ENCODE results near the gene EPYC.

EPYC gene

GRCh38 chr12:90974286-90974685 is 30.5 kb downstream of the EPYC start:
- no peak for DNase-seq (ENCODE audit: low spot score)
- Histone ChIP-seq H3K18ac (ENCODE audit: low read length) (no peak overlapping the region), H4K8ac (ENCODE audit: low read depth, low read length) (no peak overlapping the region), H3K79me1 (ENCODE audit: low read depth, low read length) (no peaks in the 10 kb centered on the region), H3K9ac (ENCODE audit: low read depth, low read length, poor library complexity) (no peak overlapping the region), H2AK5ac (ENCODE audit: low read depth, low read length) (no peak overlapping the region), H2AFZ (ENCODE audit: low read length) (no peak overlapping the region), H3K4me1 (ENCODE audit: control insufficient read depth in 2 of 2, insufficient read depth in 1 of 2, low read depth in 1 of 2, low read length in 2 of 2) (no peaks in the 10 kb centered on the region), H3K4me2 (ENCODE audit: insufficient read depth, low read length, poor library complexity, severe bottlenecking) (no peak overlapping the region), H3K14ac (ENCODE audit: low read length) (no peak overlapping the region), H3K23ac (ENCODE audit: low read depth, low read length, poor library complexity) (no peak overlapping the region), H2BK5ac (ENCODE audit: low read length) (no peak overlapping the region), H3K9me3 (replicated peaks in 1 of 2; ENCODE audit: control insufficient read depth in 2 of 2, insufficient read depth in 1 of 2, low read depth in 1 of 2, low read length in 2 of 2) (no peaks in the 10 kb centered on the region), H2BK12ac (ENCODE audit: low read length) (no peak overlapping the region), H3K4ac (ENCODE audit: low read length) (no peak overlapping the region), H3K4me3 (ENCODE audit: low read length in 2 of 2) (no peak overlapping the region), H3K36me3 (replicated peaks in 1 of 2; ENCODE audit: control insufficient read depth in 2 of 2, insufficient read depth in 2 of 2, low read length in 2 of 2) (no peaks in the 10 kb centered on the region), H3K27ac (replicated peaks; ENCODE audit: low read length) (no peak overlapping the region), H2BK120ac (ENCODE audit: low read depth, low read length) (no peak overlapping the region), H2BK15ac (ENCODE audit: low read length) (no peak overlapping the region), H4K91ac (ENCODE audit: low read depth, low read length, poor library complexity) (no peak overlapping the region), H3K27me3 (ENCODE audit: control insufficient read depth in 3 of 3, insufficient read depth in 3 of 3, low read depth in 1 of 3, low read length in 3 of 3) (no peaks in the 10 kb centered on the region)

GRCh38 chr12:90972226-90972625 is 32.5 kb downstream of the EPYC start:
- Histone ChIP-seq H3K9me3 (replicated peaks in 1 of 2; ENCODE audit: control insufficient read depth in 2 of 2, insufficient read depth in 1 of 2, low read depth in 1 of 2, low read length in 2 of 2) (no peaks in the 10 kb centered on the region), H3K4ac (ENCODE audit: low read length) (no peak overlapping the region), H2BK15ac (ENCODE audit: low read length) (no peak overlapping the region), H3K23ac (ENCODE audit: low read depth, low read length, poor library complexity) (no peak overlapping the region), H2AFZ (ENCODE audit: low read length) (no peak overlapping the region), H3K18ac (ENCODE audit: low read length) (no peak overlapping the region), H3K27me3 (ENCODE audit: control insufficient read depth in 3 of 3, insufficient read depth in 3 of 3, low read depth in 1 of 3, low read length in 3 of 3) (no peaks in the 10 kb centered on the region), H3K4me3 (ENCODE audit: low read length in 2 of 2) (no peak overlapping the region), H4K91ac (ENCODE audit: low read depth, low read length, poor library complexity) (no peak overlapping the region), H3K4me2 (ENCODE audit: insufficient read depth, low read length, poor library complexity, severe bottlenecking) (no peak overlapping the region), H2BK5ac (ENCODE audit: low read length) (no peak overlapping the region), H2BK120ac (ENCODE audit: low read depth, low read length) (no peak overlapping the region), H3K14ac (ENCODE audit: low read length) (no peak overlapping the region), H4K8ac (ENCODE audit: low read depth, low read length) (no peak overlapping the region), H3K36me3 (replicated peaks in 1 of 2; ENCODE audit: control insufficient read depth in 2 of 2, insufficient read depth in 2 of 2, low read length in 2 of 2) (no peaks in the 10 kb centered on the region), H3K27ac (replicated peaks; ENCODE audit: low read length) (no peak overlapping the region), H3K9ac (ENCODE audit: low read depth, low read length, poor library complexity) (no peak overlapping the region), H2BK12ac (ENCODE audit: low read length) (no peak overlapping the region), H3K4me1 (ENCODE audit: control insufficient read depth in 2 of 2, insufficient read depth in 1 of 2, low read depth in 1 of 2, low read length in 2 of 2) (no peaks in the 10 kb centered on the region), H2AK5ac (ENCODE audit: low read depth, low read length) (no peak overlapping the region), H3K79me1 (ENCODE audit: low read depth, low read length) (no peaks in the 10 kb centered on the region)
- no peak for DNase-seq (ENCODE audit: low spot score)

- Histone ChIP-seq H2AK5ac (ENCODE audit: low read depth, low read length) (no peak overlapping the region), H3K14ac (ENCODE audit: low read length) (no peak overlapping the region), H4K8ac (ENCODE audit: low read depth, low read length) (no peak overlapping the region), H3K23ac (ENCODE audit: low read depth, low read length, poor library complexity) (no peak overlapping the region), H3K4me1 (ENCODE audit: control insufficient read depth in 2 of 2, insufficient read depth in 1 of 2, low read depth in 1 of 2, low read length in 2 of 2) (no peaks in the 10 kb centered on the region), H2AFZ (ENCODE audit: low read length) (peak overlapping the region; percentile 7), H4K91ac (ENCODE audit: low read depth, low read length, poor library complexity) (no peak overlapping the region), H3K18ac (ENCODE audit: low read length) (no peak overlapping the region), H3K27ac (replicated peaks; ENCODE audit: low read length) (no peak overlapping the region), H2BK12ac (ENCODE audit: low read length) (no peak overlapping the region), H3K79me1 (ENCODE audit: low read depth, low read length) (no peaks in the 10 kb centered on the region), H2BK120ac (ENCODE audit: low read depth, low read length) (no peak overlapping the region), H3K27me3 (ENCODE audit: control insufficient read depth in 3 of 3, insufficient read depth in 3 of 3, low read depth in 1 of 3, low read length in 3 of 3) (no peaks in the 10 kb centered on the region), H3K4ac (ENCODE audit: low read length) (no peak overlapping the region), H2BK5ac (ENCODE audit: low read length) (no peak overlapping the region), H3K36me3 (replicated peaks in 1 of 2; ENCODE audit: control insufficient read depth in 2 of 2, insufficient read depth in 2 of 2, low read length in 2 of 2) (no peaks in the 10 kb centered on the region), H3K9me3 (replicated peaks in 1 of 2; ENCODE audit: control insufficient read depth in 2 of 2, insufficient read depth in 1 of 2, low read depth in 1 of 2, low read length in 2 of 2) (no peaks in the 10 kb centered on the region), H3K9ac (ENCODE audit: low read depth, low read length, poor library complexity) (no peak overlapping the region), H3K4me3 (ENCODE audit: low read length in 2 of 2) (no peak overlapping the region), H2BK15ac (ENCODE audit: low read length) (no peak overlapping the region), H3K4me2 (ENCODE audit: insufficient read depth, low read length, poor library complexity, severe bottlenecking) (no peak overlapping the region)
- no peak for DNase-seq (ENCODE audit: low spot score)
Measured at GRCh38 chr12:90970911-90971310, 33.9 kb downstream of the EPYC start.

GRCh38 chr12:90970471-90970870 is 34.3 kb downstream of the EPYC start:
- Histone ChIP-seq H3K36me3 (replicated peaks in 1 of 2; ENCODE audit: control insufficient read depth in 2 of 2, insufficient read depth in 2 of 2, low read length in 2 of 2) (no peaks in the 10 kb centered on the region), H3K4me1 (ENCODE audit: control insufficient read depth in 2 of 2, insufficient read depth in 1 of 2, low read depth in 1 of 2, low read length in 2 of 2) (no peaks in the 10 kb centered on the region), H4K91ac (ENCODE audit: low read depth, low read length, poor library complexity) (no peak overlapping the region), H3K9ac (ENCODE audit: low read depth, low read length, poor library complexity) (no peak overlapping the region), H2BK120ac (ENCODE audit: low read depth, low read length) (no peak overlapping the region), H3K79me1 (ENCODE audit: low read depth, low read length) (no peaks in the 10 kb centered on the region), H3K9me3 (replicated peaks in 1 of 2; ENCODE audit: control insufficient read depth in 2 of 2, insufficient read depth in 1 of 2, low read depth in 1 of 2, low read length in 2 of 2) (no peaks in the 10 kb centered on the region), H2BK12ac (ENCODE audit: low read length) (no peak overlapping the region), H3K27me3 (ENCODE audit: control insufficient read depth in 3 of 3, insufficient read depth in 3 of 3, low read depth in 1 of 3, low read length in 3 of 3) (no peaks in the 10 kb centered on the region), H4K8ac (ENCODE audit: low read depth, low read length) (no peak overlapping the region), H2BK15ac (ENCODE audit: low read length) (no peak overlapping the region), H3K4me2 (ENCODE audit: insufficient read depth, low read length, poor library complexity, severe bottlenecking) (no peak overlapping the region), H2AFZ (ENCODE audit: low read length) (no peak overlapping the region), H3K27ac (replicated peaks; ENCODE audit: low read length) (no peak overlapping the region), H3K4ac (ENCODE audit: low read length) (no peak overlapping the region), H3K18ac (ENCODE audit: low read length) (no peak overlapping the region), H3K14ac (ENCODE audit: low read length) (no peak overlapping the region), H2AK5ac (ENCODE audit: low read depth, low read length) (no peak overlapping the region), H2BK5ac (ENCODE audit: low read length) (no peak overlapping the region), H3K23ac (ENCODE audit: low read depth, low read length, poor library complexity) (no peak overlapping the region), H3K4me3 (ENCODE audit: low read length in 2 of 2) (no peak overlapping the region)
- no peak for DNase-seq (ENCODE audit: low spot score)
